HG03175 (cell line): ENCODE data around the gene SPATA13.
"Not testable (repeated sequence)": the region's sequence is repeated elsewhere in the genome, so short reads cannot be mapped to it uniquely, and the experiment has no call there.

ENCODE experiments used
- ATAC-seq: cut with Tn5 transposase; IDR thresholded peaks from one replicate; pipeline ENCODE4 v1.9.1; 2021; ENCODE audit warnings: mild to moderate bottlenecking, moderate library complexity; ENCODE audit not compliant: unreplicated experiment

Gene SPATA13

DNA sequence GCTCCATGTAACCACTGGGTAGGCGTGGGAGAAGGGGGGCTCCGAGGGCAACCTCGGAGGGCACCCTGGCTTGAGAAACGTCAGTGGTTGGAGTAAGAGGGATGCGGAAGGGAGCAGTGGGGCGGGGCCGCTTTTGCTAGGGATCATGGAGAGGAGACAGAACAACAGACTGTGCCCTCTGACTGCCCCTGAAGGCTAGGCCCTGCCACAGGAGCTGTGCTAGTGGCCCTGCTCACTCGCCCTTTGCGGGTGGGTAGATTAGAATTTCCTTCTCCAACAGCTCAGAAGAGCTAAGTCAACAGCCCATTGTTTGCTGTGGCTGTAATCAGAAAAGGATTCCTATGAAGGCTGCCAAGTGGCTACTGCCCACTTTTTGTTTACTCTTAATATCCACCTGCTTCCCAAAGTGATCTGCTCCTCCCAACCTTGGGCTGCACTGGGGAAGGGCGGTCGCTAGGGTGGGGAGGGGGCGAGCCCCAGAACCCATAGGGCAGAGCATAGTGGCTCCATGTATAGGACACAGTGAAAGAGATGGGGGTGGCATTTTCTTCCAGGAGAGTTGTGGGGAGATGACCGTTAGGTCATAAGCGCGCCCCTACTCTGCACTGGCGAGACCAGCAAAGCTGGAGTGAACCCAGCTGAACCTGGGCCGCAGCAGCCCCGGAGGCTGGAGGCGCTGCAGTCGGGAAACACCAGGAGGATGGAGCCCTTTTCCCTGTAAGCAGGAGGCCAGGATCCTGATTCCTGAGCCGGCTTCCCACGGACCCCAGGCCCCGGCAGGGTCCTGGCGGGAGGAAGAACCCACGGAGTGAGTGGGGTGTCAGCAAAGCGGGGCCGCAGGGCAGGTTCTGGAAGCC, 146.9 kb downstream of the SPATA13 start:
- ATAC-seq = no peak

DNA sequence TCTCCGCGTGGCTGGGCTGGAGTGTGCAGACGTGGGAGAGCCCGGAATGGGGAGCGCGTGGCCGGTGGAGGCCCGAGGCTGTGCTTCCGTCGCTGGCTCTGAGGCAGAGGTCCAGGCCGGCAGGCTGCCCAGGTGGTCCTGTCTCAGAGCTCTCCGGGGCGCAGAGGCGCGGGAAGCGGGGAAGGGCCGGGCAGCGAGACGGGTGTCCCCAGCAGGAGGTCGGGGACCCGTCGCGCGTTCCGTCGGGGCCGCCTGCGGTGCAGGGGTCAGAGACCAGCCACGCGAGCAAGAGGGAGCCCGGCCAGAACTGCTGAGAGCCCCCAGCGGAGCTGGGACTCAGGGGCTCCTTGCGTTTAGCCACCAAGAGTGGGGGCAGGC, 147.5 kb downstream of the SPATA13 start:
- ATAC-seq = no peak

DNA sequence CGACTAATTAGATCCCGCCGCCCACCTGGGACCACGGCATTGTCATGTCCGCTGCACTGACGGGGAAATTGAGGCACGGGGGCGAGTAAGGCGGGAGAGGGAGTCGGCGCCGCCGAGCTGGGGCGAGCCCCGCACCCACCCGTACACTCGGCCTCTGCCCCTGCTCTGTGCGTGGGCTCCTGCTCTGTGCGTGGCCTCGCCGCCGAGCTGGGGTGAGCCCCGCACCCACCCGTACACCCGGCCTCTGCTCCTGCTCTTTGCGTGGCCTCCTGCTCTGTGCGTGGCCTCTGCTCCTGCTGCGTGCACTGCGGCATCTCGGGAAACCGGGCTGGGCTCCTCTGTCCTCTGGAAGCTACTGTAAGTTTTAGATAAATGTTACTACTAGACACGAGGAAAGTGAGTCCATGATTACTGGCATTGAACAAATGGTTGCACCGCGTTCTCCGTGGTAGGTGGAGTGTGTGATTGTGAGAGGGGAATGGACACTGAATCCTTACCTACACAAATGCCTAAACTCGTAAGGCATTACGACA, 148.0 kb downstream of the SPATA13 start:
- no peak for ATAC-seq

DNA sequence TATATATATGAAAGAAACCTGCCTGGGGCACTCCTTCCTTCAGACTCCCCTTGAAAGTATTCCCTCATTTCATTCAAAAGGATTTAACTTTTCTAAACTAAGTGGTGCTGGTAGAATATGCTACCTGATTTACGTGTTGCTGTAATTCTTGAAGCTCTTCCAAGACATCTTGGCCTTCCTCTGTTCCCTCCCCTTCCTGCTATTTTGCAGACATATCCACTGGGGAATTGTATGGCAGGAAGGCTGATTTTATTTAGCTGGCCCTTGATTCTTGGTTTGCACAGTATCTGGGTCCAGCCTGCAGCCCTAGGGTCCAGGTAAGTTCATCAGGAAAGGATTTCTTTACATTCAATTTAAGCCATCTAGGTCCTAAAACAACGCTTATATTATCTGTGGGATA, 148.8 kb downstream of the SPATA13 start, which contains the start of gene C1QTNF9:
C1QTNF9 (plus strand) TSS at position 281 of the 400 bp plus-strand sequence. CDS start 6,424 bp downstream, outside the sequence.
- ATAC-seq = not testable (repeated sequence)

DNA sequence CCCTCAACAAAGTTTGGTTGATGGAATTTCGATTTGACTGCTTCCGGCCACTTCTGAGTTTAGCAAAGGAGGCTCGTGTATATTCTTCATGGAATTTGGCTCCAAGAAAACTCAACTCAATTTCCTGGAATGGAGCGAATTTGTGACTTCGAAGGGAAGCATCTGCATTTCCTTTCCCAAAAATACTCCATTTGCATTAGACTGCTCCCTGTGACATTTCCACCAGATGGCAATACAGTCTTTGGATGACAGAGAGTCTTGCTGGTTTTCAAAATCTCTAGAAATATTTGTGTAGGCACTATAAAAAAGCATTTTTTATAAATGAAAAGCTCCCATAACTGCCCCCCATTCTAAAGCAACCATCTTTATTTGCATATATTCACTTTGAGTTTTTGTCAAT, 152.9 kb downstream of the SPATA13 start:
- ATAC-seq = no peak

DNA sequence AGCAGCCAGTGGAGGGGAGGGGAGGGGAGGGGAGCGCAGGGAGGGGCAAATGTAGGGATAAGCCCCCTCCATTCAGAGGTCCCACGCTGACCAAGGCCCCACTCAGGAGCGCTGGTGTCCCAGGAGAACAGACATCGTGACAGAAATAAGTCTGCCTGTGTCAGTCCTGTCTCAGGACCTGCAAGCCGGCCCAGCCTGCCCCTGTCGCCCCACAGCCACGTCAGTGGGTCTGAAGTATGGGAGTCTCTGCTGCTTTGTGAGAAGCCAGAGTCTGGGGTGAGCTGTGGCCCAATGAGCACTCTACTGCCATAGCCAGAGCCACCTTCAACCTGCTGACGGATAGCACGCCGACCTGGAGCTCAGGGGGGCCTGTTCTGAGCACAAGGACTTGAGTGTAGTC, 157.3 kb downstream of the SPATA13 start:
- not testable (repeated sequence) for ATAC-seq

DNA sequence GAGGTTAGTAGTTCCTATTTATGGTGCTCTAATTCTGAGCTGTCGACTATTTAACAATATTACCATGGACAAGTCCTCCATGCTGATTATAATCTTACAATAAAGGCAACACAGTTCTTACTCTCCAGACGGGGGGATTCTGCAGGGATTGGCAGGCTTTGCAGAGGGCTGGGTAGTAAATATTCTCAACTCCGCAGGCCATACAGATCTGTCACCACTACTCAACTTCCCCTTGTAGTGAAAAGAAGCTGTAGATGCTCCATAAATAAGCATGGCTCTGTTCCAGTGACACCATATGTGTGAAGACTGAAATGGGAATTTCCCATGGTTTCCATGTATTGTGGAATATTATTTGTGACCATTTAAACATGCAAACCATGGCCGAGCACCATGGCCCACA, 158.4 kb downstream of the SPATA13 start:
- not testable (repeated sequence) for ATAC-seq

DNA sequence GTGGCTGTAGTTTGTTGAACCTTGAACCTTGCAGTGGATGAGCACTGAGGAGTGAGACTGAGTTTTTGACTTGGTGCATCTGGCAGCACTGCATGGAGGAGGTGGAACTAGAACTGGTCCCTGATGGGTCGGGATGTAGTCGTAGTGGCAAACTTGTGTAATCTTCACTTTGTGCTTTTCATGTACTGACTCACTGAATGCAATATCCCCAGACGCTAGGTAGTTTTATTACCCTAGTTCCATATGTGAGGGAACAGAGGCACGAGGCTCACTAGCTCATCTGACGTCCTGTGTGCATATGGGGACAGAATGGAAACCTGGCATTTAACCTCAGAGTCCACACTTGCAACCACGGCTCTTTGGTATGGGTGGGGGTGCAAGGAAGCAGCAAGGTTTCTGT, 159.1 kb downstream of the SPATA13 start:
- not testable (repeated sequence) for ATAC-seq

DNA sequence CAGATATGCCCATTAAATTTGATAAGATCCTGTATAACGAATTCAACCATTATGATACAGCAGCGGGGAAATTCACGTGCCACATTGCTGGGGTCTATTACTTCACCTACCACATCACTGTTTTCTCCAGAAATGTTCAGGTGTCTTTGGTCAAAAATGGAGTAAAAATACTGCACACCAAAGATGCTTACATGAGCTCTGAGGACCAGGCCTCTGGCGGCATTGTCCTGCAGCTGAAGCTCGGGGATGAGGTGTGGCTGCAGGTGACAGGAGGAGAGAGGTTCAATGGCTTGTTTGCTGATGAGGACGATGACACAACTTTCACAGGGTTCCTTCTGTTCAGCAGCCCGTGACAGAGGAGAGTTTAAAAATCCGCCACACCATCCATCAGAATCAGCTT, 160.9 kb downstream of the SPATA13 start:
- not testable (repeated sequence) for ATAC-seq

DNA sequence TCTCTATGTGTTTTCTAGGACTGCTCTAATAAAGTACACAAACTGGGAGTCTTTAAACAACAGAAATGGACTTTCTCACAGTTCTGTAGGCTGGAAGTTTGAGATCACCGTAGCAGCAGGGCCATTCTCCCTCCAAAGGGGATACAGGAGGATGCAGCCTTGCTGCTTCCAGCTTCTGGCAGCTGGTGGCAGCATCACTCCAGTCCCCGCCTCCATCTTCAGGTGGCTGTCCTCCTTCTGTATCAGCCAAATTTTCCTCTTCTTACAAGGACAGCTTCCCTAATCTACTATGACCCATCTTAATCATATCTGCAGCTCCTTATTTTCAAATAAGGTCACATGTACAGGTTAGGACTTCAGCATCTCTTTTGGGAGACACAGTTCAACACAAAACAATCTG, 161.9 kb downstream of the SPATA13 start:
- ATAC-seq = not testable (repeated sequence)

DNA sequence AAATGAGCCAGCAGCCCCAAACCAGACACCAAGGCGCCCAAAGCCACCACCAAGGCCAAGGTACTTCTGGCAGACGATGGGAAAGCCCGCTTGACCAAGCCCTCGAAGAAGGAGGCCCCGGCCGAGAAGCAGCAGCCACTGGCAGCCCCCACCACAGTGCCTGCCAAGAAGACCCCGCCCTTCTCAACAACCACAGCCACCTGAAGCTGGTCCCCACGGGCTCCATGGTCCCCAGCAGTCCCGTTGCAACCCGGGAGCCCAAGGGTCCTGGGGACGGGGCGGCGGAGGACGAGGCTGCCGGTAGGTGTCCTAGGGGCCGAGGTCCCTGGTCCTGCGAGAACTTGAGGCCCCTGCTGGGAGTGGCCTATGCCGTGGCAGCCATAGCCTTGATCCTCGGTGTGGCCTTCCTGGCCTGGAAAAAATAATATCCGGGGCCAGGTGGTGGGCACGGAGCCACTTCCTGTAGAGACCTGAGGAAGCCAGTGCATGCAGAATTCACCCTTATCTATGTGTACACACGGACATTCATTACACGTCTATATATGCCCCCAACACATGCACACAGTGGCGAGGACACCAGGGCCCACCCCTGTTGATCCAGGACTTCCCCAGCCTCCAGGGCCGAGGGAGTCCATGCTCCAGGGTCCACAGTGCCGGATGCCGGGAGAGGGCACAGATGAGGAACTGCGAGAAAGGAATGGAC, 162.7 kb downstream of the SPATA13 start:
- no peak for ATAC-seq

DNA sequence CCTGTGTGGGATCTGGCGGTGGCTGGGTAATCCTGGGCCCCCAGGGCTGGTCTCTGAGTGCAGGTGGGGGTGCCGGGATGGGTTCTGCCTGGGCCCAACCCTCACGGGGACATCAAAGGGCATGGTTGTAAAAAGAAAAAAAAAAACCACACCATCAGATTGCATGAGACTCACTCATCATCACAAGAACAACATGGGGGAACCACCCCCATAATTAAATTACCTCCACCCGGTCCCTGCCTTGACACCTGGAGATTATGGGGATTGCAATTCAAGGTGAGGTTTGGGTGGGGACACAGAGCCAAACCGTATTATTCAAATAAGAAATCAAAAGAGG, 163.2 kb downstream of the SPATA13 start:
- no peak for ATAC-seq

DNA sequence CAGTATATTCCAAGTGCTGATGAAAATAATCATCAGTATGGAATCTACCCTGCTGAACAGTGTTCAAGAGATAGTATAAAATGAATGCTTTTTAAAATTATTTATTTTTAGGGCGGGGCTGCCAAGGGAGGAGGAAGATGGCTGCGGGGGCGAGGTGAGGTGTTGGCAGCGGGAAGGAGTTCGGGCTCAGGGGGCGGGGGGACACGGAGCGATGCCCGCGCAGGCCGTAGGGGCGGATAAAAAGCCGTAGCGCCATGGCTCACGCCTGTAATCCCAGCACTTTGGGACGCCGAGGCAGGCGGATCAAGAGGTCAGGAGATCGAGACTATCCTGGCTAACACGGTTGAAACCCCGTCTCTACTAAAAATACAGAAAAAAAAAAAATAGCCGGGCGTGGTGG, 167.1 kb downstream of the SPATA13 start:
- not testable (repeated sequence) for ATAC-seq

DNA sequence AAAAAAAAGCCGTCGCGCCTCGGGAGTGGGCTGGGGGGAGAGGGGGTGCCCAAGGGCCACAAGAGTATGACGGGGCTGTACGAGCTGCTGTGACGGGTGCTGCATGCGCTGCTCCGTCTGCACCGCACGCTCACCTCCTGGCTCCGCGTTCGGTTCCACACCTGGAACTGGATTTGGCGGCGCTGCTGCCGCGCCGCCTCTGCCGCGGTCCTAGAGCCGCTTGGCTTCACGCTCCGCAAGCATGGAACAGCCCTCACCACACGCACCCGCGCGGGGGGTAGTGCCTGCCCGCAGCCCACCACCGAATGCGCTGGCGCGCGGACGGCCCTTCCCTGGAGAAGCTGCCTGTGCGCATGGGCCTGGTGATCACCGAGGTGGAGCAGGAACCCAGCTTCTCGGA, 167.6 kb downstream of the SPATA13 start:
- no peak for ATAC-seq

DNA sequence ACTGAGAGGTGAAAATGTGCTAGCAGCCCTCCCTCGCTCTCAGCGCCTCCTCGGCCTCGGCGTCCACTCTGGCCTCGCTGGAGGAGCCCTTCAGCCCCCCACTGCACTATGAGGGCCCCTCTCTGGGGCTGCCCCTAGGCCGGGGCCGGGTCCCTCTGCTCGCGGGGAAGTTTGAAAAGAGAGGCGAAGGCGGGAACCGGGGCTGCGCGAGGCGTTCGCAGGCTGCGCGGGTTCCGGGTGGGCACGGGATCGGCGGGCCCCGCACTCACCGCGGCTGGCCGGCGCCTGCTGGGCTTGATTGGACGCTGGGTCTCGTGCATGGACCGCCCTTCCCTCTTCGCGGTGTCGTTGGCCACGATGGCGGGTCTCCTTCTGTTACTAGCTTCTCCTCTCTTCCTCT, 178.2 kb downstream of the SPATA13 start:
- ATAC-seq = no peak

DNA sequence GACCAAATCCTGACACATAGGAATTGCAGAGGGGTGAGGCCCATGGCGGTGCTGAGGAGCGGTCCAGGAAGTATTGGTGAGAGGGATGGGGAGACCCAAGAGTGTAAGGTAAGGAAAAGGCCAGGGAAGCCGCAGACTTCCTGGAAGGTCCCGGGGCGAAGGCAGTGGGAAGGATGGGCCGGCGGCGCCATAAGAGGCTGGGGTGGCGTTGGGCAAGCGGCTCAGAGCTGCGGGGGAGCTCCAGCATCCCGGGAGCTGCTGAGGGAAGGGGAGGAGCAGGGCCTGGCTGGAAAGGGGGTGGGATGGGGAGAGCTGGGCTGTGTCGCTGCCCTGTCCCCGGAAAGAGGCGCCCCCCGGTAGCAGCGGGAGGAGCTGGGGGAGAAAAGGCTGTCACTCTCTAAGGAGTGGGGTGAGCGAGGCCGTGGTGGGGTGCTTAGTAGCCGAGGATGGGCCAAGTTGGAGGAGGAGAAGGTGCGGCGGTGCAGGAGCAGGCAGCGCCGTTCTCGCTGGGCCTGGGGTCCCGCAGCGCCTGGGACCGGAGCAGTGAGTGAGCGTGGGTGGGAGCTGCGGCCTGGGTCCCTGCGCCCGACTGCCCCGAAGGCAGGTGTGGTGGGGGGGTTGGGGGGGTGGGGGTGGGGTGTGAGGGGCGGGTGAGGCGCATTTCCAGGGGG, 179.6 kb downstream of the SPATA13 start:
- no peak for ATAC-seq

DNA sequence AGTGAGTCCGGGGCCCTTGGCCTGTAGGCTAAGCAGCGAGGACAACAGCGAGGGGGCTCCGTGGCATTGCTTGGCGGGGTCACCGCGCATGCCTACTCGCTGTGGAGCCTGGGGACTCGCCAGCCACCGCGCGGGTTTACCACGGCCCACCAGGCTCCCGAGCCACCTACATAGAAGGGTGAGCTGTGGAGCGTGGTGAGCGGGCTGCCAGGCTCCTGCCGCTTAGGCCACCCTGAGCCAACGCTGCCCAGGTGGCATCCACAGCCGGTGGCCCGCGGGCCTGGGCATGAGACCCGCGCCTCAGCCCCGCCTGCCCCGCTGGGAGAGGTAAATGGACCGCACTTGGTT, 180.1 kb downstream of the SPATA13 start:
- ATAC-seq = no peak

DNA sequence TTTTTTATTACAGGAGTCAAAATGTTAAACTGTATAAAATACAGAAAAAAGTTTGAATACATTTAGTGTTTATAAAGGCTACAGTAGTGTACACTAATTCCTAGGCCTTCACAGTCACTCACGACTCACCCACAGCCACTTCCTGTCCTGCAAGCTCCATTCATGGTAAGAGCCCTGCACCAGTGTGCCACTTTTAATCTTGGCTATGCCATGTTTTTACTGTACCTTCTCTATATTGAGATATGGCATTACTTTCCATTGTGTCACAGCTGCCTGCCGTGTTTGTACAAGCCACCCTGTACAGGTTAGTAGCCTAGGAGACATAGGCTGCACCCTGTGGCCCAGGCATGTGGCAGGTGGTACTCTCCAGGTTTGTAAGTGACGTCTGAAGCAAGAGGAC, 180.9 kb downstream of the SPATA13 start:
- ATAC-seq = no peak

DNA sequence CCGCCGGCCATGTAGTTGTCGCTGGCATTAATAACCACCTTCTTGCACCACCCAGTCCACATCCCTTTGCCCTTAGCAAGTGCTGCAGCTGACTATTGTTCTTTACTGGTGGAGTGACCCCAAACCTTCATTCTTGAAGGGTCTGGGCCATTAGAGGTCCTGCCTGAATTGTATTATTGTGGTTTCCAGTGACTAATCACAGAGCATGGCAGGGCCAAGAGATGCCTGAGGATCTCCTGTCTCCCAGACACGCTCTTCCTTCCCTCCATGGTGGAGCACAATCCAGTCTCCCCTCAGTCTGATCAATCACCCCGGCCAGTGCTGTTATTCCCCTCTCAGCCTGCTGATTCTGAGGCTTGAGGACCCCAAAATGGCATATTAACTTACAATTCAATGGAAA, 187.9 kb downstream of the SPATA13 start:
- no peak for ATAC-seq

DNA sequence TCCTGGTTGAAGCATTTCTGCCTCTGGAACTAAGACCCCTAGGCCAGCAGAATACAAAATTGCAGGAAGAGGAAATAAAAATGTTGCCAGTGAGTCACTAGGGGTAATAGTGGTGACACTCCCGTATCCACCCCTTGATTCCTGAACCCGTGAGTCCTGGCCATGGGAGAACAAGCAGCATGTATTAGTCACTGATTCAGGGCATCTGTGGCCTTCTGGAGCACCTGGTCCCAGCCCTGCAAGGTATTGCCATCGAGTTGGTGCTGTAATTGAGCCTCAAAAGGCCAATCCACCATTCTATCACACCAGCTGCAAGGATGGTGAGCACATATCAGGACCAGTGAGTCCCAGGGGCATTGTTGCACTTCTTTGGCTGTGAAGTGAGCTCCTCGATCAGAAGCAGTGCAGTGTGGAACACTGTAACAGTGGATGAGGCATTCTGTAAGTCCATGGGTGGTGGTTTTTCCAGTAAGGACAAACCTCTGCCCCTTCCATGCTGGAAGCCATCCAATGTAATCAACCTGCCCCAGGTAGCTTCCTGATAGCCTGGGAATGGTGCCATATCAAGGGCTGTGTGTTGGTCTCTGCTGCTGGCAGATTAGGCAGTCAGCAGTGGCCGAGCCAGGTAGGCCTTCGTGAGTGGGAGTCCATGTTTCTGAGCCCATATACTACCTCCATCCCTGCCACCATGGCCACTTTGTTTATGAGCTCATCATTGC, 188.4 kb downstream of the SPATA13 start:
- ATAC-seq = no peak
